ENCODE results near the gene SNRNP70.

Gene SNRNP70

DNA sequence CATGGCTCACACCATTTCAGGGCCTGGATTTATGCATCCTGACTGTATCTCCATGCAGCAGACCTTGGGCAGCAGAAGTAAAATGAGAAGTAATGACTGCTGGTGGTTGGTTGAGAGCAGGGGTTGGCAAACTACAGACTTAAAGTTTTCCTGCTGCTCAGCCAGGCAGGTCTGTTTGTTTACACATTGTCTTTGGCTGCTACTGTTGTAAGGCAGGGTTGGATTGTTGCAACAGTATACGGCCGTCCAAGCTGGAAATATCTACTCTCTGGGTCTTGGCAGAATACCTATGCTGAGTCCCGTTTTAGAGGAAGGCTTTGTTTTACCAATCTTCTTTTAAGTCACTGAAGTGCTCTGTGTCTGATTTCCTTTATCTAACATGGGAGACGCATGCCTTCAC, 13.5 kb downstream of the SNRNP70 start:
- DNase-seq (ENCODE audit: low spot score) = no peak
- TF ChIP-seq, protein P1, sequence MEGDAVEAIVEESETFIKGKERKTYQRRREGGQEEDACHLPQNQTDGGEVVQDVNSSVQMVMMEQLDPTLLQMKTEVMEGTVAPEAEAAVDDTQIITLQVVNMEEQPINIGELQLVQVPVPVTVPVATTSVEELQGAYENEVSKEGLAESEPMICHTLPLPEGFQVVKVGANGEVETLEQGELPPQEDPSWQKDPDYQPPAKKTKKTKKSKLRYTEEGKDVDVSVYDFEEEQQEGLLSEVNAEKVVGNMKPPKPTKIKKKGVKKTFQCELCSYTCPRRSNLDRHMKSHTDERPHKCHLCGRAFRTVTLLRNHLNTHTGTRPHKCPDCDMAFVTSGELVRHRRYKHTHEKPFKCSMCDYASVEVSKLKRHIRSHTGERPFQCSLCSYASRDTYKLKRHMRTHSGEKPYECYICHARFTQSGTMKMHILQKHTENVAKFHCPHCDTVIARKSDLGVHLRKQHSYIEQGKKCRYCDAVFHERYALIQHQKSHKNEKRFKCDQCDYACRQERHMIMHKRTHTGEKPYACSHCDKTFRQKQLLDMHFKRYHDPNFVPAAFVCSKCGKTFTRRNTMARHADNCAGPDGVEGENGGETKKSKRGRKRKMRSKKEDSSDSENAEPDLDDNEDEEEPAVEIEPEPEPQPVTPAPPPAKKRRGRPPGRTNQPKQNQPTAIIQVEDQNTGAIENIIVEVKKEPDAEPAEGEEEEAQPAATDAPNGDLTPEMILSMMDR (IDR thresholded peaks at IDR 0.05; ENCODE audit: extremely low read depth, missing control alignments) = no peak

DNA sequence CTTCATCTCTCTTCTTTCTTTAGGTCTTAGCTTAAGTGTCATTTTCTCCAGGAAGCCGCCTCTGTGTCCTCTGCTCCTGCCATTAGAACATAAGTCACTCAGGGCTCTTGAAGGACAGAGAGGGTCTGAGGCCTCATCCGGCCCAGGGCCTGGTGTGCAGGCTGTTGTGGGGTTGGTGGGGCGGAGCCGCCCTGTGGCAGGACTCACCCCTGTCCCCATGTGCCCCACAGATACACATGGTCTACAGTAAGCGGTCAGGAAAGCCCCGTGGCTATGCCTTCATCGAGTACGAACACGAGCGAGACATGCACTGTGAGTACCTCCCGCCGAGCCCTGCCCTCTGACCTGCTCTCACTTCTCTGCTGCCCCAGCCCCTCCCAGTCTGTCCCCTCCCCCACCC, 15.9 kb downstream of the SNRNP70 start:
- DNase-seq (ENCODE audit: low spot score) = no peak
- TF ChIP-seq, protein P1 (IDR thresholded peaks at IDR 0.05; ENCODE audit: extremely low read depth, missing control alignments) = no peak

DNA sequence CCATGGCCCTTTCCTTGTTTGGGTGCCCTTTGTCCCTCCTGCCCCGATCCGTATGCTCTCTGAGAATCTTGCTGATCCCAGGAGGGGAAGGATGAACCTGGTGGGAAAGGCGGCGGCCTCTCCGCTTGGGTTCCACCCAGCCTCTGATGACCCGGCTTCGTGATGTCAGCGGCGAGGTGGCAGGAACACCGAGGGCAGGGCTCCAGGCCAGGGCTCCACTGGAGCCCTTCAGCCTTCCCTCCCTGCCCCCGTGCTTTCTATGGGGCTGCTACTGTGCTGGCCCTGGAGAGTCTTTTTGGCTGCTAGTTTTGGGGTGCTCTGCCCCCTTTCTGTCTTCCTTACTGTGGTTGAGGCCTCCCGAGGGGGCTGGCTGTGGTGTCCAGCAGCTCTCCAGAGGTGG, 17.1 kb downstream of the SNRNP70 start:
- no peak for DNase-seq (ENCODE audit: low spot score)
- TF ChIP-seq, protein P1 (IDR thresholded peaks at IDR 0.05; ENCODE audit: extremely low read depth, missing control alignments) = no peak

DNA sequence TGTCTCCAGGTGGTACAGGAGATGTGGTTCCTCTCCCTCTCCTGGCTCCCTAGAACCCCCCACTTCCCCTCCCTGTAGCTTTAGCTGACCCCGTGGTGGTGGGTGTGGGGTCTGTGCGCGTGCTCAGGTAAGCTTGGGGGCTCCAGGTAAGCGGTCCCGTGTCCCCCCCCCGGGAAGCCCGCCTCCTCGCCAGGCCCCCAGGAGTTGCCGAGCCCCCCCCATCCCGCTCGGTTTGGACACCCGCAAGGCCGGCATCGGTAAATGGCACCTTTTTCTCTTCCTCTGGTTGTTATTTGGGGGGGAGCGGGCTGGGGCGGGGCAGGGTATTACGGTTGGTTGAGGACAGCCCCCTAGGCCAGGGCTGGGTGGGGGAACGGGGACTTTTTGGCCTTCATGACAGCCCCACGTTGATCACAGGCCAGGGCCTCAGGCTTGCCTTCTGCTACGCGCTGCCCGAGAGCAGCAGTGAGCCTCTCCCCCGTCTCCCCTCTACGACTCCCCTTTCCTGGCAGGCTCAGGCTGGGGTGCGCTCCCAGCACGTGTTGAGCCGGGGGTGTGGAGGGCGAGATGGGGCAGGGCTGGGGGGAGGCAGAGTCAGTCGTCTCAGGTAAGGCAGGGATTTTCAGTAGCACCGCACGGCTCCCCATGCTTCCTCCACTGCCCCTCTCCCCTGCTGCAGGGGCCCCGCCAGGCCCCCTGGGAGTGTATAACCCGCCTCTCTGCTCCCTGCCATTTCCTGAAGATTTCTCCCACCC, 18.3 kb downstream of the SNRNP70 start:
- DNase-seq (ENCODE audit: low spot score) = no peak
- TF ChIP-seq, protein P1 (IDR thresholded peaks at IDR 0.05; ENCODE audit: extremely low read depth, missing control alignments) = no peak

DNA sequence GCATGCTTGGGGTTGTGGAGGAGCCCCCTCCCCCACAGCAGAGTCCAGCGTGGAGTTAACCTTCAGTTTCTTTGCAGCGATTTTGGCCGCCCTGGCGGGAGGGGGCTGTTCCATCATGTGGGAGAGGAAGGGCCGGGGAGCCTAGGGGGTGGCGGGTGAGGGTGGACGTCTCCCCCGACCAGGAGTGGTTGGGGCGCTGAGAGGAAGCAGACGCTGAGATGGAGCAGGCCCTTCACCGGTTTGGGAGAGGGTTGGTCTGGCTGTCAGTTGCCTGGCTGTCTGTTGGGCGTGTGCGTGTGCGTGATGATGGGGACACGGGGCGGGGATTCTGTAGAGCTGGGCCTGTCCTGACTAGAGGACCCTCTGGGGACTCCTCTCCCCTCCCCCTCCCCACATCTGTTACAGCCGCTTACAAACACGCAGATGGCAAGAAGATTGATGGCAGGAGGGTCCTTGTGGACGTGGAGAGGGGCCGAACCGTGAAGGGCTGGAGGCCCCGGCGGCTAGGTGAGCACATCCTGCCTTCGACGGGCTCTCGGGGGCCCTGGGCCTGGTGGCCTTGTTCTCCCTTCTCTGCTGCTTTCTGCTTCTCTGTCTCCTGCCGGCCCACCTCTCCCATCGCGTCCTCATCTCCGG, 19.1 kb downstream of the SNRNP70 start:
- DNase-seq (ENCODE audit: low spot score) = peak; percentile 18
- TF ChIP-seq, protein P1 (IDR thresholded peaks at IDR 0.05; ENCODE audit: extremely low read depth, missing control alignments) = no peak

DNA sequence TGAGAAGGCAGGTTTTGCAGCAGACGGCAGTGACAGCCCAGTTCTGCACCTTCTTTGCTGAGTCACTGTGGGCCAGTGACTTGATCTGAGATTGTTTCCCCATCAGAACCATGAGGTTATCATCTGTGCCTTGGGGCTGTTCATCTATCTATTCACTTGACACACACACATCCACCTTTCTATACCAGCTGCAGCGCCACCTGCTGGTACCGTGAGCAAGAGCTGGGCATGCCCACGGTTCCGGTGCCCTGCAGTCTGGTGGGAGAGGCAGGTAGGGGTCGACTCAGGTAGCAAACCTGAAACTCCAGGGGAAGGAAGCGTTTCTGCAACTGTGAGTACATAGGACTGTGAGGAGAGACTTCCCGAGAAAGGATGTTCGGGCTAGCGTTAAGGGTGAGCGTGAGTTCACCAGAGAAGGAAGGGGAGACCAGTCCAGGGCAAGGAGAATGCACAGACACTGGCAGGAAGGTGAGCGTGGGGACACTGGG, 21.4 kb downstream of the SNRNP70 start:
- DNase-seq (ENCODE audit: low spot score) = peak; percentile 63

More for the DNA sequence above, 21.4 kb downstream of the SNRNP70 start:
- TF ChIP-seq, protein P1 (IDR thresholded peaks at IDR 0.05; ENCODE audit: extremely low read depth, missing control alignments) = peak; percentile 48

Data from GM20000 (cell line).